ENCODE results near the gene CLEC16A. TPM values are rescaled to one million over a fixed set of nuclear protein-coding genes. Genes with fewer than 3 reads are reported as not detected.
A peak's percentile ranks its signal among the peaks of the same experiment; 100 is the strongest.

CLEC16A gene
- total and polyA plus RNA-seq, 5 donors from 2014 or later = 11.8 to 38.9 (median 12.3) TPM

DNA sequence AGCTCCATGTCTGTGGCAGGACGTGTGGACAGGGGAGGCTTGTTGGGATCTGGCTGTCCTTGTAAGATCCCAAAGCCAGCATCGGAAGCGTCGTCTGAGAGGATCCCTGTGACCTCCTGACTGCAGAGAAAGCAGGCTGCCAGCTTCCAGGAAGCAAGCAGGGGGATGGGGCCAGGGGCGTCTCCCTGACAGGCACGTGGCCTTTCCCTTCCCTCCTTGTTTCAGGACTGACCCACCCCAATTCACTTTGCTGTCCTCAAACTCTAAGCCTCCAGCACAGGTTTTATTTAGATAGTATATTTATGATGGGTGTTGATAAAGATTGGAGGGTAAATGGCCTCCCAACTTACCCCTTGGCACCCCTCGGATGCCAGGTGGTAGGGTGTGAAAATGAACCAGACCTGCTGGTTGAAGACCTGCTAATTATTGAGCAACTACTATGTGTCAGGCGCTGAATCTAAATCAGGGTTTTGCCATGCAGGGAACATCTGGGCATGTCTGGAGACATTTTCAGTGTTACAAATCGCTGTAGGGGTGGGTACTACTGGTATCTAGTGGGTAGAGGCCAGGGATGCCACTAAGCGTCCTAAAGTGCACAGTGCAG, 287.1 kb downstream of the CLEC16A start:
- peak overlapping the region in 2 of 4 donors; percentile 73 to 77 for H3K4me3 Mint-ChIP-seq
- ATAC-seq (ENCODE audit: low read depth in 2 of 2) (no peak), DNase-seq (no peak)
- Histone ChIP-seq H3K4me1 (ENCODE audit: control insufficient read depth, insufficient read depth, low read length, poor library complexity, severe bottlenecking) (peaks cover 34% of the 10 kb centered on the region), H3K27me3 (ENCODE audit: control insufficient read depth, insufficient read depth, low read length) (no peaks in the 10 kb centered on the region), H3K27ac (ENCODE audit: insufficient read depth, low read length, poor library complexity, severe bottlenecking) (no peak overlapping the region), H3K4me3 (ENCODE audit: low read depth, low read length) (no peak overlapping the region), H3K9me3 (ENCODE audit: control insufficient read depth in 2 of 2, low read length in 2 of 2) (no peaks in the 10 kb centered on the region), H3K36me3 (ENCODE audit: control insufficient read depth, insufficient read depth, low read length) (no peaks in the 10 kb centered on the region)
- peaks cover 5% of the 10 kb centered on the region for H3K27me3 Mint-ChIP-seq
- H3K27ac Mint-ChIP-seq = peak overlapping the region; percentile 78 to 97 (median 86)
- H3K9me3 Mint-ChIP-seq = no peaks in the 10 kb centered on the region
- peaks cover 5 to 65% (median 38%) of the 10 kb centered on the region in 4 donors for H3K4me1 Mint-ChIP-seq
- no peaks in the 10 kb centered on the region for H3K36me3 Mint-ChIP-seq

Other genes with a start within 250 kb of the CLEC16A start
- gene TEKT5, start 249.6 kb upstream of the CLEC16A start, total RNA-seq = not detected
- gene TEKT5, start 249.6 kb upstream of the CLEC16A start, polyA plus RNA-seq = under 1 TPM in 1 of 4 donors, not detected in 3; 0.24 TPM
- gene NUBP1, start 200.7 kb upstream of the CLEC16A start, total RNA-seq = 23.2 TPM
- gene NUBP1, start 200.7 kb upstream of the CLEC16A start, polyA plus RNA-seq = 10 to 100 TPM; 37.3 to 44.4 (median 43.2) TPM
- gene TVP23A, start 125.8 kb upstream of the CLEC16A start, total RNA-seq = 0.20 TPM
- gene TVP23A, start 125.8 kb upstream of the CLEC16A start, polyA plus RNA-seq = not detected
- gene CIITA, start 67.4 kb upstream of the CLEC16A start, total RNA-seq = 35.0 TPM
- 1 to 10 TPM; 1.9 to 5.5 (median 3.0) TPM for gene CIITA, start 67.4 kb upstream of the CLEC16A start, polyA plus RNA-seq
- gene DEXI, start 2.1 kb upstream of the CLEC16A start, total RNA-seq = 15.7 TPM
- 10 to 100 TPM; 49.4 to 53.5 (median 51.8) TPM for gene DEXI, start 2.1 kb upstream of the CLEC16A start, polyA plus RNA-seq